AG10803 (cell line): ENCODE data around the gene TUBGCP5.

Source experiments
- DNase-seq: peaks from one replicate; pipeline ENCODE4 v3.0.0; 2010; ENCODE audit warnings: low read depth
- H3K4me3 ChIP-seq: 2 replicates; pipeline ENCODE4 v1.5.1; 2011; ENCODE audit warnings: mild to moderate bottlenecking, low read length, control low read depth
- TF ChIP-seq, protein P1 (sequence below): conservative IDR thresholded peaks from 2 replicates; pipeline ENCODE4 v1.5.1; 2011; ENCODE audit warnings: mild to moderate bottlenecking, low read length, control low read depth, inconsistent platforms

The TUBGCP5 gene

DNA sequence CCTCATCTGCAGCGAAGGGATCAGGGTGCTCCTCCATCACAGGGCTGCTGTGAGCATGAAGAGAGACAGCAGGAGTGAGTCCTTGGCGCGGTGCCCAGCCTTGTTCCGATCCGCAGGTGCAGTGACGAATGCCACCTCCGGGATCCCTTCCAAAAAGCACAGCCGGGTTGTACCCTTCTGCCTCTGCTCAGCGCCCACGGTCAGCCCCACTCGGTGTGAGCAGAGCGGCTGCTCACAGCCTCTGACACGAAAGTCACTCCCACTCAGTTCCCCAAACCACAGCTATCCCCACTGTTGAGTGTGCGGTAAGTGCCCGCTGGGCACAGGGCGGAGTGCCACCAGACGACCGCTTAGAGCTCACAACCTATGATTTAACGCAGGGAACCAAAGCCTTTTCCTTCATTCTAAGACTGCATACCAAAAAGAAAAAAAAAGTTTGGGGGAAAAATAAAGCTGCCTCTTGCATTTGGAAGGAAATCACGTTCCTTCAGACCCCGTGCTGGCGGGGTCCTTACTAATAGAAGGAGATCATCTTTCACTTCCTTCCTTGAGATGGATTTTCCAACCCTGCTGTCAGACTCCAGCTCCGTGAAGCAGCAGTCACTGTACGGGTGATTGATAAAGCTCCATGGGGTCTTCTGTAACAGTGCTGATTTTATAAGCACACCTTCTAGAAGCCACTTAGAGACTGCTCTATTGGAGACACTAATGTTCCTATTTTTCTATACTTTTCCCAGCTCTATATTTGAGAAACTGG, 34.7 kb upstream of the TUBGCP5 start:
- H3K4me3 ChIP-seq = no peak overlapping the region
- TF ChIP-seq, protein P1, sequence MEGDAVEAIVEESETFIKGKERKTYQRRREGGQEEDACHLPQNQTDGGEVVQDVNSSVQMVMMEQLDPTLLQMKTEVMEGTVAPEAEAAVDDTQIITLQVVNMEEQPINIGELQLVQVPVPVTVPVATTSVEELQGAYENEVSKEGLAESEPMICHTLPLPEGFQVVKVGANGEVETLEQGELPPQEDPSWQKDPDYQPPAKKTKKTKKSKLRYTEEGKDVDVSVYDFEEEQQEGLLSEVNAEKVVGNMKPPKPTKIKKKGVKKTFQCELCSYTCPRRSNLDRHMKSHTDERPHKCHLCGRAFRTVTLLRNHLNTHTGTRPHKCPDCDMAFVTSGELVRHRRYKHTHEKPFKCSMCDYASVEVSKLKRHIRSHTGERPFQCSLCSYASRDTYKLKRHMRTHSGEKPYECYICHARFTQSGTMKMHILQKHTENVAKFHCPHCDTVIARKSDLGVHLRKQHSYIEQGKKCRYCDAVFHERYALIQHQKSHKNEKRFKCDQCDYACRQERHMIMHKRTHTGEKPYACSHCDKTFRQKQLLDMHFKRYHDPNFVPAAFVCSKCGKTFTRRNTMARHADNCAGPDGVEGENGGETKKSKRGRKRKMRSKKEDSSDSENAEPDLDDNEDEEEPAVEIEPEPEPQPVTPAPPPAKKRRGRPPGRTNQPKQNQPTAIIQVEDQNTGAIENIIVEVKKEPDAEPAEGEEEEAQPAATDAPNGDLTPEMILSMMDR = no peak
- DNase-seq = no peak

DNA sequence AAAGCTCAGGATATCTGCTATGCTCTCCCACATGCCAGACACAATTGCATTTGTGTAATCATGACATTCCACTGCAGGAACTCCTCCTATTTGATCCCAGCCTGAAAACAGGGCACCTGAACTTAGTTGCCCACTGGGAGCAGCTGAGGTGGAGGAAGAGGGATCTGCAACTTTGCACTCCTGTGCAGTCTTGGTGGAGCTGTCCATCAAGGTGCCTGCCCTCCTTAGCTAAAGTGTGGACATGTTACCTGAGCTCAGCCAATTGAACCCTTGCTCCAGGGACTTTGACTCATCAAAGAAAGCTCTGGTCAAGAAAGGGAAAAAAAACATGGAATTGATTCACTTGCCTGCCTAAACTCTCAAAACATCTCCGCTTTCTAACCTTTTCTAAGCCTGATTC, 33.3 kb upstream of the TUBGCP5 start:
- no peak overlapping the region for H3K4me3 ChIP-seq
- TF ChIP-seq, protein P1 = no peak
- DNase-seq = no peak

DNA sequence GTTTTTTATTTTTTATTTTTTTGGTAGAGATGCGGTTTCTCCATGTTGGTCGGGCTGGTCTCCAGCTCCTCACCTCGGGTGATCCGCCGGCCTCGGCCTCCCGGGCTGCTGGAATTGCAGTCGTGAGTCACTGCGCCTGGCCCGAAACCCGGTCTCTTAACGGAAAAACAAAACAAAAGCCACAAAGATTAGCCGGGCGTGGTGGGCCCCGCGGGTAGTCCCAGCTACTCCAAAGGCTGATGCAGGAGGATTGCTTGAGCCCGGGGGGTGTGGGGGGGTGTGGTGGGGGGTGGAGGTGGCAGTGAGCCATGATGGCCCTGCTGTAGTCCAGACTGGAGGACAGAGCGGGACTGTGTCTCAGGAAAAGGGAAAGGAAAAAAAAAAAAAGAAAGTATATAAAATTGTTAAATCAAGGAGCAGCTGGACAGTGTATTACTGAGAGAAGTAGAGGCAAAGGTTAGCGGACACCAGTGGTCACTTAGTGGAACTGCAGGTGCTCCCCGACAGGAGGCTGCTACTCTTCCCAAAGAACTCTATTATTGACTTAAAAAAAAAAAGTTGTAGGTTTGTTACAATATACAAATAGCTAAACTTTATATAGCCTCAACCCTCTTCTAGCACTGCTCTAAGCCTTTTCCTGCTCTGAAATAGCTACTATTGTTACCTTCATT, 30.3 kb upstream of the TUBGCP5 start:
- no peak for DNase-seq
- no peak overlapping the region for H3K4me3 ChIP-seq
- TF ChIP-seq, protein P1 = no peak

DNA sequence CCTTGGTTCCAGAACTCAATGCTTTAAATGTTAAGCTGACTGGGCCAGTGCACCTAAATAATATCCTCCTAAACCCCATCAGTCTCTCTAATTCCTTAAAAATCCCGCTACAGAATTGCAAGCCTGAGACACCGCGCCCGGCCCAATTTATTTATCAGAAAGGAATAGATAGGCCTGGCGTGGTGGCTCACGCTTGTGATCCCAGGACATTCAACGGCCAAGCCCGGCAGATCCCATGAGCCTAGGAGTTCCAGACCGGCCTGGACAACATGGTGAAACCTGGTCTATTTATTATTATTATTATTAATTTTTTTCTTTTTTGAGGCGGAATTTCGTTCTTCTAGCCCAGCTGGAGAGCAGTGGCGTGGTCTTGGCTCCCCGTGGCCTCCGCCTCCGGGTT, 28.0 kb upstream of the TUBGCP5 start:
- TF ChIP-seq, protein P1 = no peak
- no peak for DNase-seq
- H3K4me3 ChIP-seq = no peak overlapping the region

DNA sequence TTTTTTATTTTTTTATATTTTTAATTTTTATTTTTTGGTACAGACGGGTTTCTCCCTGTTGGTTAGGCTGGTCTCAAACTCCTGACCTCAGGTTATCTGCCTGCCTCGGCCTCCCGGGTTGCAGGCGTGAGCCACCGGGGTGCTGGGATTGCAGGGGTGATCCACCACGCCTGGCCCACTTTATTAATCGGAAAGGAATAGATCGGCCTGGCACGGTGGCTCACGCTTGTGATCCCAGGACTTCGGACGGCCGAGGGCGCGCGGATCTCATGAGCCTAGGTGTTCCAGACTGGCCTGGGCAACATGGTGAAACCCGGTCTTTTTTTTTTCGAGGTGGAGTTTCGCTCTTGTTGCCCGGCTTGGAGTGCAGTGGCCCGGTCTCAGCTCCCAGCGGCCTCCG, 26.5 kb upstream of the TUBGCP5 start:
- TF ChIP-seq, protein P1 = no peak
- DNase-seq = no peak
- no peak overlapping the region for H3K4me3 ChIP-seq

DNA sequence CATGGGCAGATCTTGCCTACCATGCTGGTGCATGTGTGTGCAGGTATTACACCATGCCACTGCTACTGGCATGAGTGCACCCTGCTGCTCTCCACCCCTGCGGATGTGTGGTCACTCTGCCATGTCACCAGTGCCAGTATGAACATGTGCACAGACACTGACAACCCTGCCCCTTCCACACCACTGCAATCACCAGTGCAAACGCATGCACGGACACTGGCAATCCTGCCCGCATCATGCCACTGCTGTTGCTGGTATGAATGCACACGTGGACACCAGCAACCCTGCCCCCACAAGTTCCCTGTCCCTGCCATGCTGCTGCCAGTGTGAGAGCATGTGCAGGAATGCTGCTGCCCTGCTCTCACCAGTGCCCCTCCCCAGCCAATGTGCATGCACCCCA, 24.8 kb upstream of the TUBGCP5 start:
- DNase-seq = no peak
- TF ChIP-seq, protein P1 = no peak
- no peak overlapping the region for H3K4me3 ChIP-seq

DNA sequence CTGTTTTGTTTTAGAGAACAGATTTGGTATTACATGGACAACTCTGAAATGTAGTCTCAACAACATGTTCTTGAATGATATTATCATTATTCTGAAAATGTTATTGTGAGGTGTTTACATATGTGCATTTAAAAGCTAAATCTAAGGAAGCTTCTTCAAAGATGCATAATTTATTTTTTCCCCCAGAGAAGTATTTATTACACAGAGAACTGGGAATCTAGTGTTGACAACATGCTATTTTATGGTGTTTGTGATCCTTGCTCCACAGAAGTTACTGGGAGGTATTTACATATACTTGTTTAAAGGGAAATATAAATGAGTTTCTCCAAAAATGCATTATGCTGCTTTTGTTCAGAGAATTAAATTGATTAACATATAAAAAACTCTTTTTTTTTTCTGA, 18.3 kb upstream of the TUBGCP5 start:
- DNase-seq = no peak
- H3K4me3 ChIP-seq = no peak overlapping the region
- TF ChIP-seq, protein P1 = no peak
